HAP-1 (cell line): ENCODE measurements around the gene KRT16.

ENCODE experiments used
- DNase-seq, 2 experiments: peaks; one replicate each; pipeline ENCODE4 v3.0.0-alpha.2; 2016 to 2020; ENCODE audit warnings: low spot score in 2 of 2
- H3K27me3 ChIP-seq: fragments of 250-450 bp; sonication (Bioruptor Pico); 2 replicates; pipeline ENCODE4 v1.5.1; 2020; ENCODE audit warnings: low read depth, mild to moderate bottlenecking, moderate library complexity
- H3K36me3 ChIP-seq: fragments of 250-450 bp; sonication (Bioruptor Pico); replicated peaks from 2 replicates; pipeline ENCODE4 v1.5.1; 2020; ENCODE audit warnings: mild to moderate bottlenecking
- H3K4me1 ChIP-seq: fragments of 250-450 bp; sonication (Bioruptor Pico); 2 replicates; pipeline ENCODE4 v1.5.1; 2020; ENCODE audit warnings: mild to moderate bottlenecking
- H3K4me3 ChIP-seq: fragments of 250-450 bp; sonication (Bioruptor Pico); 2 replicates; pipeline ENCODE4 v1.5.1; 2020; ENCODE audit warnings: mild to moderate bottlenecking, moderate library complexity
- H3K9me3 ChIP-seq: fragments of 250-450 bp; sonication (Bioruptor Pico); 2 replicates; pipeline ENCODE4 v1.5.1; 2020; ENCODE audit warnings: mild to moderate bottlenecking, moderate library complexity
- in situ Hi-C: fragments of 300-500 bp; cut with MboI; formaldehyde crosslinking; loops from 3 replicates; pipeline ENCODE4 v1.14.3; 2020; ENCODE audit warnings: low sequenced_read_pairs, inconsistent platforms, mixed read lengths

The KRT16 gene

DNA sequence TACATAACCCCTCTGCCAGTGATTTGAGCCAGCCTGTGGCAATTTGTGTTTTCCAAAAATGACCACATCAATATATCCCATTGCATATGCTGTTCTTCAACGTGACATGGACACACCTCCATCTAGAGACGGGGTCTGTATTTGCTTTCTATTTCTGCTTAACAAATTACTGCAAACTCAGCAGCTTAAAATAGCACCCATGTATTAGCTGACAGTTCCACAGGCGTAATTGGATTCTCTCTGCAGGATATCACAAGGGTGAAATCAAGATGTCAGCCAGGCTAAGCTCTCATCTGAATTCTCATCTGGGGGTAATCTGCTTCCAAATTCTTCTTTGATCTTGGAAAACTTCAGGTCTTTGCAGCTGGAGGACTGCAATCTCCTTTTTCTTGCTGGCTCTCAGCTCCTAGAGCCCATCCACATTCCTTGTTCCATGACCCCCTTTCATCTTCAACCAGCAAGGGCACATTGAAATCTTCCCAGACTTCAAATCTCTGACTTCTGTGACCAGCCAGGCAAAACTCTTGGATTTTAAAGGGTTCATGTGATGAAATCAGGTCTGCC, 48.9 kb downstream of the KRT16 start:
- Histone ChIP-seq H3K27me3 (peaks cover 49% of the 10 kb centered on the region), H3K4me1 (no peaks in the 10 kb centered on the region), H3K9me3 (no peaks in the 10 kb centered on the region), H3K36me3 (no peaks in the 10 kb centered on the region), H3K4me3 (no peak overlapping the region)
- no peak for DNase-seq
- in situ Hi-C loops, result no loop called here

- no peaks in the 10 kb centered on the region for H3K9me3 ChIP-seq
- no peak overlapping the region for H3K4me3 ChIP-seq
- no peaks in the 10 kb centered on the region for H3K36me3 ChIP-seq
- in situ Hi-C loops, result no loop called here
- no peaks in the 10 kb centered on the region for H3K4me1 ChIP-seq
- peaks cover 44% of the 10 kb centered on the region for H3K27me3 ChIP-seq
- no peak for DNase-seq
Observed at GRCh38 chr17:41561554-41561953, 51.0 kb downstream of the KRT16 start.
